ENCODE measurements around the gene KIF13A.
"Not testable (repeated sequence)": the region's sequence is repeated elsewhere in the genome, so short reads cannot be mapped to it uniquely, and the experiment has no call there.

Gene KIF13A

DNA sequence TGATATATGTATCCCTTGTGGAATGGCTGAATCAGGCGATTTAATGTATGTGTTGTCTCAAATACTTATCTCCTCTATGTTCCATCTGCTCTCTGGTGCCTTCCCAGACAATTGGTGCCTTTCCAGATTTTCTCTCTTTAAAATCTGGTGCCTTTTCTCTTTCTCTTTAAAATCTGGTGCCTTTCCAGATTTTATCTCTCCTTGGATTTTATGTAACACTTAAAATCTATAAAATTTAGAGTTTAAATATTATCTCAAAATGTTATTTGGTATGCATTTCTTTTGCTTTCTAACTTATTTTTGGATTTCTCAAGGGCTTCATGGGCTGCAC lies 116.3 kb downstream of the KIF13A start:
- DNase-seq (ENCODE audit: low read depth, low spot score): no peak

DNA sequence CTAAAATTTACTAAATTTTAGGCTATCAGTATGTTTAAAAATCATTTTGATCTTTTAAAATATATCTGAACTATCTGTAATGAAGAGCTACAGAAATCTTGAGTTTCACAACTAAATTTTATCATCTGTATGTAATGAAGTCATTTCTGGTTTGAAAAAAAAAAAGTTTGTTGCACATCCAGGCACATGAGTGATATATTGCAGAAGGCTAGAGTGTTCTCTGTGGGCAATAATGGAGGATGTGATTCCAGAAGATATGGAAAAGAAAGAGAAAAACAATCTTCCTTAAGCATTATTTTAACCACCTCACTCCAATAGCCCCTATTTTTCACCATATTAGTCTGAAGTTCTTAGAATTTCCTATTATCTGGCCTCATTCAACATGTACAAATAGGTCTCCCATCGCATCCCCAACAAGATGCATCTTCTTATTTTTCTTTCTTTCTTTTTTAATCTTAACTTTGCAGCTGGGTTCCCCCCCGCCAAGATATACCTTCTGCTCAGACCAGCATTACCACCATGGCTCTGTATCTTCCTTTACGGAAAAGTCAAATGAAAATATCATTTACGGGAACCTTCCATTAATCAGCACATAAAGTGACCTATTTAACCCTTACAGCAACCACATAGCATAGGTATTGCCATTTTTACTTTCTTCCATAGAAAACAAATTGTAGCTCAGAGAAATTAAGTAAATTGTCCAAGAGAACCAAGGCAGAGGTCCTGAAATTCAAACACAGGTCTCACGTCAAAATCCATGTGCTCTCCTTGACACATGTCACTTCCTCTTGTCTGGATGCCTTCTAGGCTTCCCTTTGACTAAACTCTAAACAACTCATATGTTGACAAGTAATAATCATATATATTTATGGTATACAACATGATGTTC lies 116.9 kb downstream of the KIF13A start:
- DNase-seq (ENCODE audit: low read depth, low spot score): no peak

DNA sequence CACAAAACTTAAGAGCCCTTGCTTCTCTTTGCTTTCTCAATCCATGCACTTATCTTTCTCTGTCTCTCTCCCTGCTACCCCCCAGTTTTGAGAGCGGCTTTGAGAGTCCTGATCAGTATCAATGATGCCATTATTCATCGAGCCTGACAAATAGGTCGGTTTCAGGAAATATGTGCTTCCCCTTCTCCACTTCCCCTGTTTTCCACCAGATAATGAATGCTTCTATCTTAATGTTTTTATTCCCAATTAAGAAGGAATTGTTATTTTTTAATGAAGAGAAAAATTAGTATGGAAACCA lies 117.7 kb downstream of the KIF13A start:
- no peak for DNase-seq (ENCODE audit: low read depth, low spot score)

DNA sequence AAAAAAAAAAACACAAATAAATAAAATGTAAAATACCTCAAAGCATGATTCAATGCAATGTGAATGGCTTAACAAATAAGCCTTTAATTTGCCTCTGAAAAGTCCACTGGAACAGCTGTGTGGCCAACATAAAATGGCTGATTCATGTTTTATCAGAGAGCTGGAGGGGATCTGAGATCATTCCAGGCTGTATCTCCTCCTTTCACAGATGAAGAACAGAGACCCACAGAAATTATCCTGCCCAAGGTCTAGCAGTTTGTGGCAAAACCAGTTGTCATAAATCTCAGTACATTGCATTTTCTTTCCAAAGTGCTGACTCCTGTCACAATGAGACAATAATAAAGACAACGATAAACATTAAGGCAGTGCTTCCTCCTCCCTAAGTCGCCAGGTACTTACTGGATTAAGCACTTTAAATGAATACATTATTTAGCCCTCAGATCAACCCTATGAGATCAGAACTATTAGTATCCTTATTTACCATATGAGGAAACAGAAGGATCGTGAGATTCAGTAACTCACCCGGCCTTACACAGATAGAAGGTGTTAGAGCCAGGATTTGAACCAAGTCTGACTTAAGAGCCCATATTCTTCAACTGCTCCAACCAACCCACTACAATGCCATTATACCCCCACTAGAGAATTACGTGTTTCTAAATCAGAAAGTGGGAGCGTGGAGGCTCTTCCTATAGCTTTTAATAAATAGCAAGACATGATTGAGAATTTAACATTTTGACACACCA lies 118.3 kb downstream of the KIF13A start:
- DNase-seq (ENCODE audit: low read depth, low spot score): peak; percentile 42

DNA sequence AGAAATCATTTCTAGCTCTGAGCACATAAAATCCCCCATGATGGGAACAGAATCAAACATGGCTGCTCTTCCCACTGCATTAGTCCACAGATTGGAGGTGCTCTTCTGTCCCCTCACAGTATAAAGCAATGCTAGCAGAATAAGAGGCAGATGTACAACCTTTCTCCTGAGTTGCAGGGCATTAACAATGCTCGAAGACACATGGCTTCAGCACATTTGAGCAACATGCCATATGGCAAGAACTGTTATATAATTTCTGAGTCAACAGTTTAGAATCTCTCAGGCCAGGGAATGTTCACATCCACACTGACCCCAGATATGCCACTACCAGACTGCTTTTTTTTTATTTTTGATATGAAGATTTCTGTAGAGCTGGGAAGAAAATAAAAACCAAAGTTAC lies 119.6 kb downstream of the KIF13A start:
- DNase-seq (ENCODE audit: low read depth, low spot score): peak; percentile 71

DNA sequence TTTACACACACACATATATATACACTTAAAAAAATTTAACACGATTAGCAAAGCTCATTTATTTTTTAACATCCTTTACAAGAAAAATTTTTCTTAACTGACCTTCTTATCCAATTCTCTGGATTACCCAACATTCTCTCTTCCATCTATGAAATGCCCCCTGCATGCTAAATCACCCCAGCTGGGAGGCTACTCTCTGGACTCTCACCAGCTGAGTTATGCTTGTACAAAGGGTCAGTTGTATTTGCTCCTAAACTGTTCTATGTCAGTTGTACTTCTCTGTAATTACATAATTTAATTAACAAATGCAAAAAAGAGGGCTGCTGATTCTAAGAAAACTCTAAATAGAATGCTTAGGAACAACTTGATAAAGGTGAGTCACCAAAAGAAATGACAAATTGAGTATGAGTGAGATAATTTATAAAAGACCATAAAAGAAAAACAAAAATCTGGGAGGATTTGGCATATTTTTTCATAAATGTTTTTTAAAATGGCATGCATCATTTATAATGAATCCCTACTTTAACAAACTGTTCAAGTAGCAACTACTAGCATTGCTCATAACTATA lies 120.5 kb downstream of the KIF13A start:
- no peak for DNase-seq (ENCODE audit: low read depth, low spot score)

DNA sequence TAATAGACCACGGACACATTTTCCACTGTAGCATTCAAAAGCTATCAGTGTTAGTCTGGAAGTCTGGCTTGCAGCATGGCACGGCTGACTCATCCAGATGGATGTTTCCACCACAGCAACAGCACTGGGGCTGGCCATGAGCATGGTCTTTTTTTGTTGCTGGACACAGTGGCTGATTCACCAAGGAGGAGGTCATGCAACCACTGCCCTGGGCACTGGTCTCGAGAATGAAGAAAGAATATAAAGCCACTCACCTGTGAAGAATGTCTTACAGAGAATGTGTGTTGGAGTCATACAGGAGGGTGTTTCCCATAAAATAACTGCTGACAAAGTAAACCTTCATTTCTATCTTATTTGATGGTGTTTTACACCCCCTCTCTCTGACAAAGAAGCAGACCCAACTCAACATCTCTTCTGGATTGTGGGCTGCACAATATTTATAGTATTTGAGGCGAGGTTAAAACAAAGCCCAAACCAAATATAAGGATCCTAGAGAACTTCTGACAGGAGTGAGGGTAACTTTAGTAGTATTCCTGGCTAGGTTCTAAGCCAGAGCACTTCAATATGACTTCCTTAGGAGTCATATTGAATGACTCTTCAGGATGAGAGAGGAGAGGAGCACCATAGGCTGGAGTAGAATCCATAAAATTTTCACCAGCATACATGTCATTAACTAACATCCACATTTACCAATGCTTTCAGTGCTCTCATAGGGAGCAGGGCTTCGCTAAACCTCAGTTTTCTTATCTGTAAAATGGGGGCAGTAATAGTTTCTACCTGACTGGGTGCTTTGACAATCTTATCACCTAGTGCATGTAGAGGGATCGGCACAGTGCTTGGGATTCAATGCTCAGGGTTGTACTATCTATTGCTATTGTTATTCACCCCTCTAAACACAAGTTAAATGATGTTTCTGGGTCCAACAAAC lies 121.4 kb downstream of the KIF13A start:
- DNase-seq (ENCODE audit: low read depth, low spot score): peak; percentile 95

DNA sequence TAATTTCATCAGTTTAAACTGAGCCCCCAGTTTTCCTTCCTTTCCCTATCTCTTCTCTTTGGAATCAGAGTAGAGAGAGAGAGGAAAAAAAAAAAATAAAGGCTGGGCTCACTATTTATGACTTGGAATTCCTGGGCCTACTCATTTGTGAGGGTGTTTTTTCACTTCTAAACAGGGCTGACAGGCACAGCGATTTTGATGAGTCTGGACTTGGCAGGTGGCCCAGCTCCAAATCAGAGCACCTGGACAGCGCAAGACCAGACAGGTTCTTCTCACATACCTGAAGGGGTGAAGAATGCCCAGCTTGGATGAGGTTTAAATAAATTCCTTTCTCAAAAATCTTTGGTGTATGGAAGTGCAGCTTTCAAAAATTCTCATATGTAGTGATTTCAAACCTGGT lies 122.2 kb downstream of the KIF13A start:
- DNase-seq (ENCODE audit: low read depth, low spot score): no peak

DNA sequence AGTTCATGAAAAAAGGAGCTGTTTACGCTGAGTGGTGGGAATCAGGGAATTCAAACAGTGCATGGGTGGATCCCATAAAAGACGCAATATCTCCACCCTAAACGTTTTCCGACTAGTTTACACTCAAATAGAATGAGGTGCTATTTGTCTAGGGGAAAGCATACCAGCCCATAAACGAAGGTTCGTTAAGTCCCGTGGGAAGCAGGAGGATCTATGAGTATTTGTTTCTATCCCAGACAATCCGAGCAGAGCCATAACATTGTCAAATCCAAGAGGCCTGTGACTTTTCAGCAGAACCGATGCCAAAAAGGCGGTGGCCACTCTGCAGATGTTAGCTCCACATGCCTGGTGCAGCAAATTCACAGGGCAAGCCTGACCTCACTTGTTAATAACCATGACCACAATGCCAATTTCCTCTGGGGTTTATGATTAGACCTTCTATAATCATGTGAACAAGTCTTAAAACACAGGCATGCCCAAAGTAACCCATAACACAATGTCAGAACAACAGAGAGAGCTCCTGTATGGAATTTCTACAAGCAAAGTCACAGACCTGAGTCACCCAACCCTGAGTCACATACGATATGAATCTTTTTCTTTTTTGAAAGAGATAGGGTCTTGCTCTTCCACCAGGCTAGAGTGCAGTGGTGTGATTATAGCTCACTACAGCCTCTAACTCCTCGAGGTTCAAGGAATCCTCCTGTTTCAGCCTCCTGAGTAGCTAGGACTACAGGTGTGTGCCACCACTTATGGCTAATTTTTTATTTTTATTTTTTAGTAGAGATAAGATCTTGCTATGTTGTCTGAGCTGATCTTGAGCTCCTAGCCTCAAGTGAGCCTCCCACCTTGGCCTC lies 123.3 kb downstream of the KIF13A start:
- peak; percentile 67 for DNase-seq (ENCODE audit: low read depth, low spot score)

DNA sequence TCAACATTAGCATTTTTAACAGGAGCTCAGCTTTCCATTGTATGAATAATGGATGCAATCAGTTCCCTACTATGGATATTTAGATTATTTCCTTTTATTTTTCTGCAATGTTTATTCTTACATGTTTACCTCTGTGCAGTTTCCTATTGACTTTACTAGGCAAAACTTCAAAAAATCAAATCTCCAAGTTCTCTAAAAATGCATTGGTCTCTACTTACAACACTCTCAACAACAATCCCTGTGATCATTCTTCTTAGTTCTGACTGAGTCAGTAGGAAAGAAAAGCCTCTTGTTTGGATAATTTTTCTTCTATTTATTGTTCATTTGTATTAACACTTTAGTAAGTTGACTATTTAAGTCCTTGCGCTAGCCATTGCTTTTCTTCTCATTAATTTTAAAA lies 126.1 kb downstream of the KIF13A start:
- DNase-seq (ENCODE audit: low read depth, low spot score): no peak

DNA sequence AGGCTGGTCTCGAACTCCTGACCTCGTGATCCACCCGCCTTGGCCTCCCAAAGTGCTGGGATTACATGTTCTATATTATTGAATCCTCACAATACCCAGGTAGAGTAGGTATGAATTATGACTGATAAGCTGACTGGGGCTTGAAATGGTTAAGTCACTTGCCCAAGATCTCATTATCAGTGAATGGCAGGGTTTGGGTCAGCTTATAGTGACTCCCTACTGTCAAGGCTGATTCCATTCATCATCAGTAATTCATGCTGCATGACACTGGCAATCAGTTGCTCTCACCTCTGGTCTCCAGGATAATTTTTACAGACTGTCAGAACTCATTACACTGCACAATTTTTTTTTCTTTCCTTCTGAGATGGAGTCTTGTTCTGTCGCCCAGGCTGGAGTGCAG lies 127.6 kb downstream of the KIF13A start:
- DNase-seq (ENCODE audit: low read depth, low spot score): no peak

DNA sequence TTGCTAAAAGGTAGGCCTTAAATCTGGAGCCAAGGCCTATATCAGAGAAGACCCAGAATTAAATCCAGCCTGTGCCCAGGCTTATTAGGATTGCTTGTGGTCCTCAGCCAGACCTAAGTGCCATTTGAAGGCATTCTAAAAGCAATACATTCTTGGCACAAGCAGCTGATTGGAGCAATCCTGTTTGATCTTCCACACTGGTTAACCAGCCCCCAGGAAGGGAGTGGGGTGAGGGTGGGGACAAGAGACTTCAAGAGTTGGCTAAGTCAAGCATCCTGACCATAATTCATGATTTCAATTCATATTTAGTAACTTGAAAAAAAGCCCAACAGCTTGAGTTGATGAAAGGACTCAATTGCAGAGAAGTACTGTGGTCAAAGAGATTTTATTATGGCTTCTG lies 128.9 kb downstream of the KIF13A start:
- no peak for DNase-seq (ENCODE audit: low read depth, low spot score)

DNA sequence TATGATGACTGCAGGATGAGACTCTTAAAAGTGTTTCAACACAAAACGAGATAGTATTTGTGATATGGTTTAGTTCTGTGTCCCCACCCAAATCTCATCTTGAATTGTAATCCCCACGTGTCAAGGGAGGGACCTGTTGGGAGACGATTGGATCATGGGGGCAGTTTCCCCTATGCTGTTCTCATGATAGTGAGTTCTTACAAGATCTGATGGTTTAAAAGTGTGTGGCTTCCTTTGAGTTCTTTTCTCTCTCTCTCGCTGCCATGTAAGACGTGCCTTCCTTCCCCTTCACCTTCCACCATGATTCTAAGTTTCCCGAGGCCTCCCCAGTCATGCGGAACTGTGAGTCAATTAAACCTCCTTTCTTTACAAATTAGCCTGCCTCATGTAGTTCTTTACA lies 130.2 kb downstream of the KIF13A start:
- not testable (repeated sequence) for DNase-seq (ENCODE audit: low read depth, low spot score)

DNA sequence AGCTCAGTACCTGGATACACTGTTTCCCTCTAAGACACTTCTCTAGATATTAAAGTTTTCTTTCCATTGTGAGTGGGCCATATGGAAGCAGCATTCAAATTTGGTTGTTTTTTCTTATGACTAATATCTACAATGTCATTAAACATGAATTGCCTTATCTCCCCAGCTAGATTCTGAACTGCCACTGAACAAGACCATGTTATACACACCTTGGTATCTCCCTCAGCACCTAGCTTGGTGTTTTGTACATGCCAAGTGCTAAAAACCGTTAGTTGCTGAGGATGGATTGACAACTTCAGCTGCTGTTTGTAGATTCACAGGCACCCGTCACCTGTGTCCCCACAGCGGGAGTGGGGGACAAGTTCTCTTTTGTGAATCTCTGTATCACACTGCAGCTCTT lies 131.1 kb downstream of the KIF13A start:
- no peak for DNase-seq (ENCODE audit: low read depth, low spot score)

DNA sequence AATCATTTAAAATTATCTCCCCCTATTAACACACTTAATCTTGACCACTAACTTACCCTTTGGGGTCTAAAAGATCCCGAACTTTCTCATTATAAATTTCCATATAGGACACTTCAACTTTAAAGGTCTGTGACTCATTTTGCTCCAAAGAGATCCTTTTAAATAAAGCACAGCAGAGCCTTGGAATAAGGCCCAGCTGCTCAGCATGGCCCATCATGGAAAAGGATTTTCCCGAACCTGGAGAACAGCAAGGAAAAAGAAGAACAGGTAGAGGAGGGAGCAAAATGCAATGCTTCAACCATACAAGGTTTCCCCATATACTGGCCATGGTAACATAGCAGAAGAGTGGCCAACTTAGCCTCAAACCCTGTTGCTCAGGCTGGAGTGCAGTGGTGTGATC lies 132.1 kb downstream of the KIF13A start:
- DNase-seq (ENCODE audit: low read depth, low spot score): no peak

DNA sequence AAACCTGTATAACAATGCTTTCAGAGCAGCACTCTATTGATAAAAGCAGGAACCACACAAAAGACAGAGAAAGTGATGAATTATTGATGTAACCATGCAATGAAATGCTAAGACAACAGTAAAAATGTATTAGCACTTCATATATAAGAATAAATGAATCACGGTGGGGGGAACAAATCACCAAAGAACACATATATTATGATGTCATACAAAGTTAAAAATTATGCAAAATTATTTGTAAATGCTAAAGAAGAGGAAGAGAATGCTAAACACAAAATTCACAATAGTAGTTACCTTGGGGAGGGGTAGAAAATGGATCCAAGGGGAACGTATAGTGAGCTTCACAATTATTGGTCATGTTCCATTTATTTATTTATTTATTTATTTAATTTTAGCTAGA lies 133.9 kb downstream of the KIF13A start:
- no peak for DNase-seq (ENCODE audit: low read depth, low spot score)

DNA sequence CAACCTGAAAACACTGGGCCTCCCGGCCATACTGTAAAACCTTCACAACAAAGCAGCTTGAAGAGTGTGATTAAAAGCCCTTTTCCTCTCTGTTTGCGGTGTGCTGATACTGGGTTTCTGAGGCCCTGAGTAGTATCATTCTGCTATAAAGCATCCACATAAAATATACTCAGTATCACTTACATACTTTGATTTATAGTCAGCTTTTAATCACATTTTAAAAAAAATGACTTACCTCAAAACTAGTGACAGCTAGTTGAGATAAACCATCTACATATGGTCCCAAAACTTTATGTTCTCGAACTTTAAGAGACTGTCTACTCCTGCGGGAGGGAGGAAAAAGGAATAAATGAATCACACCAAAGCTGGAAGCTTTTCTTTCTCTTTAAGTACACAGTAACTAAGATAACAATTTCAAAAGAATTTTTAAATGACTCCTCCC lies 135.7 kb downstream of the KIF13A start:
- peak; percentile 49 for DNase-seq (ENCODE audit: low read depth, low spot score)

DNA sequence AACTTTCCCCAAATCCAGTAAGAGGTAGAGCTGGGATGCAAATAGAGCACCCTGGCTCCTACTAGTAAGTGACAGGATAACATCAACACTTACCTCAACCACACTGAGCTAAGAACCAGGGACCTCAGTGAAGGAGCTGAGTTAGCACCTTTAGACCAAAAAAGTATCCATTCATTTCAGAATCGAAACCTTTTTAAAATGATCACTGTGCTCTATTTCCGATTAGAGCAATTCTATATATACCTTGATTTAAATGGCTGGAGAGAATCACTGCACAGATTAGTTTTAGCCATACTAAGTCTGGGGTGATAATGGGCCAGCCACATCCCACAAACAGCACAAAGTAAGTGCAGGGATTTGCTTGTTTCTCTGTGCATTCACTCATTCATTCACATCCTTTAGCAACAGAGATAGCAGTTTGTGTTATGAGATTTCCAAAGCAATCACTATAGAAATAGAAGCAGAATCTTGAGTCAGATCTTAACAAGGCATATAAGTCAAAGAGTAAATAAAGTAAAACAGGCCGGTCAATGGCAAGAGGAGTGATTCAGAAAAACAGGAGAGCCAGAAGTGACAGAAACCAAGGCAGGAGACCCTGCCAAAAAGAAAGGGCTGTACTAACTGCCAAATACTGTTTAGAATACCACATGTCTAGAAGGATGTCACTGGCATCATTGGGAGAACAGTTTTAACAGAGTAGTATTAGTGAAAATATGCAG lies 136.3 kb downstream of the KIF13A start:
- DNase-seq (ENCODE audit: low read depth, low spot score): peak; percentile 56

DNA sequence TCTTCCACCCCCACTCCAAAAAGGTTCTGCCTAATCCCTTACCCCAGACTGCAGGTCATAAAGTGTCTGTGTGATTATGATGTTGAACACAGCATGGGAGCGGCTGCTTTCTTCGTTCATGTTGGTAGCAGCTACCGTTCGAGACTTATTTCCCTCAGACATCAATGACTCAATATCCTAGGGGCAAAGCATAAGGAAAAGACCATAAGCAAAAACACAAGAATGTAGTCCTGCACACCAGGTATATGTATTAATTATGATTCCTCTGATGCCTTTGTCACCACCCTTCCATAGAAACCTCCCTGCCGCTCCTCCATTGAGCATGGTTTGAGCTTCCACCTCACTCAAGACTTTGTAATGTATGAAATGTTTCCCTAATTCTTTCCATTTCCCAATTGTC lies 137.2 kb downstream of the KIF13A start:
- no peak for DNase-seq (ENCODE audit: low read depth, low spot score)

DNA sequence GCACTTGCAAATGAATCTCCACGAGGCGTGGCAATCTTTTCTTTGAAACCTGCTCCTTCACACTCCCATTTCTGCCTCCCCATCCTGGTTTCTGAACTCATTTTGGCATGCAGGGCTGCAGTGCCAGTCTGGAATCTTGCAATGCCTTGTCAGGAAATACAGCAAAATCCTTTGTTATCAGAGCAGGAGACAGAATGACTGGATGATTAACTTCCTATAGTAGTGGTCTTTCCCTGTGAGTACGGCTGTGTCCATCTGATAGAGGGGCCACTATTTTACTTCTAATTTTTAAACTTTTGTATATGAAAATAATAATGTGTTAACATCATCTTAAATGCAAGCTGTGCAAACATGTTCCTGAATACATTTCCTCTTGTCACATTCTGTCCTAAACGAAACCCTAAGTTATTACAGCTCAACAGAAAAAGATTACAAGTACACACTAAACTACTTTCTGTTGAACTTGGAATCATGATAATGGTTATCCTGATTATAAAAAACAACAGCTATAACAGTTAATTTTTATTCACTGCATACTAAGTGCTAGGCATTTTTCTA lies 140.2 kb downstream of the KIF13A start:
- no peak for DNase-seq (ENCODE audit: low read depth, low spot score)

Data from astrocyte of the hippocampus (primary cell).